Measurements from ENCODE around the gene ALOX15.

Gene ALOX15

GRCh38 chr17:4610656-4611055, 30.8 kb downstream of the ALOX15 start:
- H3K4me2 ChIP-seq (ENCODE audit: low read length): no peak overlapping the region

GRCh38 chr17:4610162-4610561, 31.3 kb downstream of the ALOX15 start:
- H3K9me2 ChIP-seq (replicated peaks; ENCODE audit: control insufficient read depth, low read length): no peaks in the 10 kb centered on the region
- no peaks in the 10 kb centered on the region for H3F3A ChIP-seq (ENCODE audit: control insufficient read depth, insufficient read depth)
- no peaks in the 10 kb centered on the region for H3K9me3 ChIP-seq (ENCODE audit: control insufficient read depth, insufficient read depth, low read length)
- no peak overlapping the region for H3K4me2 ChIP-seq (ENCODE audit: low read length)
- H3K4me3 ChIP-seq (ENCODE audit: low read length): no peak overlapping the region
- H3K36me3 ChIP-seq (ENCODE audit: control insufficient read depth, low read length): no peaks in the 10 kb centered on the region
- no peaks in the 10 kb centered on the region for H3K79me2 ChIP-seq (ENCODE audit: control insufficient read depth, low read length)
- H4K20me1 ChIP-seq (ENCODE audit: control insufficient read depth, insufficient read depth, low read depth, low read length): no peaks in the 10 kb centered on the region
- no peak overlapping the region for H3K27ac ChIP-seq (ENCODE audit: low read depth, low read length)
- TF ChIP-seq EZH2phosphoT487 (IDR thresholded peaks at IDR 0.05; ENCODE audit: borderline replicate concordance, low read length) (no peak), CTCF (IDR thresholded peaks at IDR 0.05; ENCODE audit: low read depth, low read length, poor library complexity, severe bottlenecking) (no peak)
- peaks cover 25% of the 10 kb centered on the region for H3K27me3 ChIP-seq (ENCODE audit: control insufficient read depth, low read length)
- no peaks in the 10 kb centered on the region for H3K4me1 ChIP-seq (ENCODE audit: control insufficient read depth, low read length)

More at GRCh38 chr17:4610656-4611055, 30.8 kb downstream of the ALOX15 start:
- Histone ChIP-seq H3K79me2 (ENCODE audit: control insufficient read depth, low read length) (no peaks in the 10 kb centered on the region), H3K27me3 (ENCODE audit: control insufficient read depth, low read length) (peaks cover 25% of the 10 kb centered on the region), H3K27ac (ENCODE audit: low read depth, low read length) (no peak overlapping the region), H3K9me2 (replicated peaks; ENCODE audit: control insufficient read depth, low read length) (no peaks in the 10 kb centered on the region), H4K20me1 (ENCODE audit: control insufficient read depth, insufficient read depth, low read depth, low read length) (no peaks in the 10 kb centered on the region), H3K9me3 (ENCODE audit: control insufficient read depth, insufficient read depth, low read length) (no peaks in the 10 kb centered on the region), H3F3A (ENCODE audit: control insufficient read depth, insufficient read depth) (no peaks in the 10 kb centered on the region), H3K4me1 (ENCODE audit: control insufficient read depth, low read length) (no peaks in the 10 kb centered on the region), H3K4me3 (ENCODE audit: low read length) (no peak overlapping the region), H3K36me3 (ENCODE audit: control insufficient read depth, low read length) (no peaks in the 10 kb centered on the region)
- no peak for TF ChIP-seq CTCF (IDR thresholded peaks at IDR 0.05; ENCODE audit: low read depth, low read length, poor library complexity, severe bottlenecking)
- no peak for TF ChIP-seq EZH2phosphoT487 (IDR thresholded peaks at IDR 0.05; ENCODE audit: borderline replicate concordance, low read length)

- Histone ChIP-seq H3K4me2 (ENCODE audit: low read length) (no peak overlapping the region), H3K27me3 (ENCODE audit: control insufficient read depth, low read length) (peaks cover 25% of the 10 kb centered on the region), H3K9me3 (ENCODE audit: control insufficient read depth, insufficient read depth, low read length) (no peaks in the 10 kb centered on the region), H3K79me2 (ENCODE audit: control insufficient read depth, low read length) (no peaks in the 10 kb centered on the region), H3F3A (ENCODE audit: control insufficient read depth, insufficient read depth) (no peaks in the 10 kb centered on the region), H3K4me1 (ENCODE audit: control insufficient read depth, low read length) (no peaks in the 10 kb centered on the region), H3K9me2 (replicated peaks; ENCODE audit: control insufficient read depth, low read length) (no peaks in the 10 kb centered on the region), H3K36me3 (ENCODE audit: control insufficient read depth, low read length) (no peaks in the 10 kb centered on the region), H3K27ac (ENCODE audit: low read depth, low read length) (no peak overlapping the region), H3K4me3 (ENCODE audit: low read length) (no peak overlapping the region), H4K20me1 (ENCODE audit: control insufficient read depth, insufficient read depth, low read depth, low read length) (no peaks in the 10 kb centered on the region)
- TF ChIP-seq EZH2phosphoT487 (IDR thresholded peaks at IDR 0.05; ENCODE audit: borderline replicate concordance, low read length): no peak
- TF ChIP-seq CTCF (IDR thresholded peaks at IDR 0.05; ENCODE audit: low read depth, low read length, poor library complexity, severe bottlenecking): no peak
These were observed 31.7 kb downstream of the ALOX15 start for GRCh38 chr17:4609761-4610160.
